Fibroblast of skin of abdomen (primary cell): ENCODE results near the gene TMEM154.
"Not testable (repeated sequence)": the region's sequence is repeated elsewhere in the genome, so short reads cannot be mapped to it uniquely, and the experiment has no call there.

Source experiments
- DNase-seq: peaks from one replicate; pipeline ENCODE4 v3.0.0-alpha.2; 2013

The TMEM154 gene

DNA sequence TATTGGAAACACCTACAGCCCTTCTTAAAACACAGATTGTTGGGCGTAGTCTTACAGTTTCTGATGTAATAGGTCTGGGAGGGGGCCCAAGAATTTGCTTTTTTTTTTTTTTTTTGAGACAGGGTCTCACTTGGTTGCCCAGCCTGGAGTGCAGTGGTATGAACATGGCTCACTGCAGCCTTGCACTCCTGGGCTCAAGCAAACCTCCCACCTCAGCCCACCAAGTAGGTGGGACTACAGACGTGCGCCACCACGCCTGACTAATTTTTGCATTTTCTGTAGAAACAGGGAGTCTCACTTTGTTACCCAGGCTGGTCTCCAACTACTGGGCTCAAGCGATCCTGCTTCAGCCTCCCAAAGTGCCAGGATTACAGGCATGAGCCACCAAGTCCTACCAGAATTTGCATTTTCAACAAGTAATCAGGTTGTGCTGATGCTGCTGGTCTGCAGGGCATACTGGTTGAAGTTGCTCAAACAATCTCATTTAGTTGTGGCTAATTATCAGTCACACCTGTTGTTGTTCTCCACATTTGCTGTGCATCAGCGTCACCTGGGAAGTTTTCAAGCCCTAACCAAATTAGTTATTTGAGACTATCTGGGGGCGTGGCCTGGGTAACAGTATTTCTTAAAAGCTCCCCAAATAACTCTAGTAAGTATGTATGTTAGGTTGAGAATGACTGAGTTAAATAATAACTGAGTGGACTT lies 14.0 kb downstream of the TMEM154 start:
- no peak for DNase-seq

DNA sequence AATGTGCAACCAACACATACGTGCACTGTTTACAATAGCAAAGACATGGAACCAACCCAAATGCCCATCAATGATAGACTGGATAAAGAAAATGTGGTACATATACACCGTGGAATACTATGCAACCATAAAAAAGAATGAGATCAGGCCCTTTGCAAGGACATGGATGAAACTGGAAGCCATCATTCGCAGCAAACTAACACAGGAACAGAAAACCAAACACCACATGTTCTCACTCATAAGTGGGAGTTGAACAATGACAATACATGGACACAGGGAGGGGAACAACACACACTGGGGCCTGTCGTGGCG lies 15.8 kb downstream of the TMEM154 start:
- not testable (repeated sequence) for DNase-seq

DNA sequence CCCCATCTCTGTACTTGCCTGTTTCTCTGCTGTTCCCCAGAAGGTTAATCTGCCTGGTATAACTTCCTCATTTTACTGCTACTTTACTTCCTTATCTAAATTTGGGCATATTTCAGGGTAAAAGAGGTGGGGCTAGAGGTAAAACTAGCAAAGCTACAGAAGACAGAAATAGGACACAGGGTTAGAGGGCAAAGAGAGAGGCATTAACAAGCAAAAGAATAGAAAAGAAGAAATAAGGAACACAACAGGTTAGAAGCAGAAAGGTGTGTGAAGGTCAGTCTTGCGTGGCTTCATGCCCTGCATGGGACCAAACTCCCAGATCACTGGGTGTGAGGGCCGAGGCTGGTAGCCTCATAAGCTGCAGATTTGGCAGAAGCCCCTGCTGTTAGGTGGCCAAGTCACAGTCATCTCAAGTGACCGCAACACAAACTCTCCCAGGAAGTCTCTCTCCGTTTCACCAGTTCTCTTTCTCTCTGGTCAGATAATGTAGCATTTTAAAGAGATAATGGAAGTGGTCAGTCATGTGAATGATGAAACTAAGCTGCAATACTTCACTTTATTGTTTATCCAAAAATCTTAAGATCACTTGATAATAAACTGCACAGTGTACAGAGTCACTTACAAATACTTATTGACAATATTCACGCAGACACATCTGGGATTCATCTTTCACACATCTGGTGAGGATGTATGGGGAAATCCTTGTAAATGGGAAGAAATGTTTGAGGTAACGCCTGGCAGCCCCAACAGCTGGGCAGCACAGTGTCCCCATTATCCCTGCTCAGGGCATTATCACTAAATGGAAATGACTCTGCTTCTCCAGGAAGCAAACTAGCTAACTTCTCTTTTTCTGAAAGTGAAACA lies 16.4 kb downstream of the TMEM154 start:
- peak; percentile 9 for DNase-seq

DNA sequence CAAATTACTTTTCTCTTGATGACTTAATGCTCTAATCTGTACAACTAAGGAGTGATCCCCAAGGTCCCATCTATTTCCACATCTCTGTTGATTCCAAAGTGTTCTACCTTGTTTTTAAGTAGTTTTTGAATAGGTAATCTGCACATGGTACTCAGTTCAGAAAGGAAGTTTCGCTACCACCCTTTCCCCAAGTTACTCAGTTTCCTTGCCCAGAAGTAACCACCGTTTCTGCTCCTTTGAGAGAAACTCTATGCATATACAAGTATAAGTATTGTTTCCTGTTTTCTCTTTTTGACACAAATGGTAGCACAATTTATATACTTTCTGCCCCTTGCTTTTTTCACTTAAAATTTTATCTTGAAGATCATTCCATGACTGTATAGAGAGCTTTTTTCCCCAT lies 18.1 kb downstream of the TMEM154 start:
- no peak for DNase-seq

DNA sequence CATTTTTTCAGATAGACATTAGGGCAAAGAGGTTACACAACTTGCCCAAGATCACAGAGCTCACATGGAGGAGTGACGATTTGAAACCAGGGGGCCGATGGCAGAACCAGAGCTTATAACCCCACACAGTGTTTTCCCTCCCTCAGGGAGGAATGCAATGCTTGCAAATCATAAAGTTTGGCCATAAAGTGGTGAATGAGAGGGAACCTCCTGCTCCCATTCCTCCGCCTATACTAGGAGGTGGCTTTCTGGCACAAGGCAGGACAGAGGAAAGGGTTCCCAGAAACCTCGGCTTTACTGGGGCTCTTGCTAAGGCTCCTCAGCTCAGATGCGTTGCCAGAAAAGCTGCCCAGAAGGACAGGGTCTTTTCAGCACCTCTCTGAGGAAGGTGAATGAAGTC lies 19.3 kb downstream of the TMEM154 start:
- DNase-seq, result no peak

DNA sequence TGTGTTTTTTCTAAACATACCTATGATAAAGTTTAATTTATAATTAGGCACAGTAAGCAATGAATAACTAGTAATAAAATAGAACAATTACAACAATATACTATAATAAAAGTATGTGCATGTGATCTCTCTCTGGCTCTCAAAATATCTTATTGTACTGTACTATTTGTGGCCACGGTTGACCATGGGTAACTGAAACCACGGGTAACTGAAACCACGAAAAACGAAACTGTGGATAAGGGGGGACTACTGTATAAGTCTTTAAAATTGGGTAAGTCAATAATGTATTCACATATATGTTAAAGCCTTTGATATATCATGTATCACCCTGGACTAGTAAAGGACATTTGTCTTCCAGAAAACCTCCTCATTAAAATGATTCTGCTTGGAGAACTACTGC lies 20.0 kb downstream of the TMEM154 start:
- no peak for DNase-seq

DNA sequence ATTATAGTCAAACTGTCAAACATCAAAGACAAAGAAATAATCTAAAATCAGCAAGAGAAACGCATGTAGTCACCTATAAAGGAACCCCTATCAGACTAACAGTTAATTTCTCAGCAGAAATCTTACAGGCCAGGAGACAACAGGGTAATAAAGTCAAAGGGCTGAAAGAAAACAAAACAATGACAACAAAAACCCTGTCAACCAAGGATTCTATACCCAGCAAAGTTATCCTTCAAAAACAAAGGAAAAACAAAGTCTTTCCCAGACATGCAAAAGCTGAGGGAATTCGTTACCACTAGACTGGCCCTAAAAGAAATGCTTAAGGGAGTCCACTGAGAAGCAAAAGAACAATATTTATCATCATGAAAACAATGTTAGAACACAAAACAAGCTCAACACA lies 22.1 kb downstream of the TMEM154 start:
- DNase-seq, result no peak

DNA sequence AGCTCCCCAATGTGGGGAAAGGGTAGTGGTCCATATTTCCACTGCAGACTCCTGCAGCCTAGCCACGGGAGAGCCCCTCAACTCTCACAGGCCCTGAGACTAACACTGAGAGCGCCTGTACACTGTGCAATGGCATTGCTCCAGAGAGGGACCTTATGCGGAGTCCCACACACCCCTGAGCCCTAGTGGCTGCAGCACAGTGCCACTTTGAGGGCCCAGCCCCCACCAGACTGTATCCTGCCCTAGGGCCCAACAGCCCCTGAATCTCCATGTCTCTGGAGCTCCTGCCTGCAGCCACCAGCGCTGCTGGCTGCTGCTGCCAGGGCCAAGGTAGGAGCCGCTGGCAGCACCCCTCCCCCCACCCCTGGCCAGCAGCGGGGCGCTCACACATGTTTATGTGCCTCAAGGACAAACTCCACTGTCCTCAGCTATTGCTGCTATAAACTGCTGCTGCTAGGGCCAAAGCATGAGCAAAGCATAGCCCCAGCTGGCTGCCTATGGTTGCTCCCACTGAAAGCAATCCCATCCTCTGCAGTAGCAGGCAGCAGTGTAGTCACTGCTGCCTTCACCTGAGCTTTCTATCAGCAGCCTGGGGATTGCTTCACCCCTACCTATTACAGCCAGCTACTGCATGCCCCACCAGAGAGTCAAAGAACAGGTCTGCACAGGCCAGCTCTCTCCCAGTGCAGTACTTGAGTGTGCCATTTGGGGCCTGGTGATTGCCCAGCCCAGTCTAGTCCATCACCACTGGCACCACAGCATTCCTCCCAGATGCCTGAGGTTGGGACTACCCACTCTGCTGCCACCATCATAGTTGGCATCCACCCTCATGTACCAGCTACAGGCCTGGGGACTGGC lies 24.3 kb downstream of the TMEM154 start:
- DNase-seq, result no peak

DNA sequence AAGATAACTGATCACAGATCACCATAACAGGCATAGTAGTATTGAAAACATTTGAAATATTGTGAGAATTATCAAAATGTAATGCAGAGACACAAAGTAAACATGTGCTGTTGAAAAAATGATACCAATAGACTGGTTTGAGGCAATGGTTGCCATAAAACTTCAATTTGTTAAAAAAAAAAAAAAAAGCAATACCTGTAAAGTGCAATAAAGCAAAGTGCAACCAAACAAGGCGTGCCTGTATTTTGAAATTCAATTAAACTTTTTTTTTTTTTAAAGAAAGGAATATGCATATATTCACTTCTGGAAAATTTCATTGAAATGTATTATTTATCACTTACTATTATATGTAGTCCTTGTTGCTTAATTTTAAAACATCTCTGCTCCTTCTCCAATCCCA lies 27.7 kb downstream of the TMEM154 start:
- no peak for DNase-seq

DNA sequence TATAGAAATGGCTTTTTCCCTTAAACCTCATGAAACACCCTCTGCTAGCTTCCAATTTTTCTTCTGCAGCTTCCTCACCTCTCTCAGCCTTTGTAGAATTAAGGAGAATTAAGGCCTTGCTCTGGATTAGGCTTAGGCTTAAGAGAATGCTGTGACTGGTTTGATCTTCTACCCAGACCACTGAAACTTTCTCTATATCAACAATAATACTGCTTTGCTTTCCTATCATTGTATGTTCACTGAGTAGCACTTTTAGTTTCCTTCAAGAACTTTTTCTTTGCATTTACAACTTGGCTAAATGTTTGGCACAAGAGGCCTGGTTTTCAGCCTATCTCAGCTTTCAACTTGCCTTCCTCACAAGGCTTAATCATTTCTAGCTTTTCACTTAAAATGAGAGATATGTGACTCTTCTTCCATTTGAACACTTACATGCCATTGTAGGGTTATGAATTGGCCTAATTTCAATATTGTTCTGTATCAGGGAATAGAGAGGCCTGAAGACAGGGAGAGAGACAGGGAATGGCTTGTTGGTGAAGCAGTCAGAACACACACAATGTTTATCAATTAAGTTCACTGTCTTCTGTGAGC lies 28.2 kb downstream of the TMEM154 start:
- no peak for DNase-seq

DNA sequence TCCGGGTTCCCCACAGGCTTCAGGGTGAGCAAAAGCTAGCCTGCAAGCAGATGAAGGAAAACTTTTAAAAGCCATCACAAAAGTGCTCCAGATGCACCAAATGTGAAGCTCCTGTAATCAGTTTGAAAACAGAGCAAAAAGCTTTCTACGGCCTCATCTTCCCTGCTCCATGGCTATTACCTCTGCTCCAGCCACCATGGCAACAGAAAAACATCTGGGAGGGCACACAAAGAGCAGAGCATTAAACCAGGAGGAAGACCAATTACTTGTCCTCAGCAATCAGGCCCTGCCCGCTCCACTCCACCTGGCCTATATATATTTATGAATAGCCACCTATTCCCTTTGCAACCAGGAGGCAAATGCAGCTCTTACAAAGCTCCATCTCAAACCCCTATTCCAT lies 33.6 kb downstream of the TMEM154 start:
- DNase-seq, result no peak

DNA sequence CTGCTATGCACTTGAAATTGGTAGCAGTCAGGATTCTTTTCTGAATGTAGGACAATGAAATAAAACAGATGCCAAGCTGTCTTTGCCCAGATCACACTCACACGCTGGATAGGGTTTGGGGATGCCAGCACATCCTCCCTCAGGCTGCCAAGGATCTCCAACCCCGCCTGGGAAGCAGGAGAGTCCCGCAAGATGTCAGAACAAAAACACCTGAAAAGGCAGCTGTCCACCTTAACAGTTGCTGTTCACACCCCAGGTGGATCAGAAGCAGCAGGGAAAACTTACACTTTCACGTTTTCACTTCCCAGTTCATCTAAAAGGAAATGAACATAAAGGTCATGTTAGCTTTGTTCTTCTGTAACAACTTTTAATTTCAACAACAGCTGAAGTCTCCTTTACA lies 35.7 kb downstream of the TMEM154 start:
- DNase-seq, result no peak

DNA sequence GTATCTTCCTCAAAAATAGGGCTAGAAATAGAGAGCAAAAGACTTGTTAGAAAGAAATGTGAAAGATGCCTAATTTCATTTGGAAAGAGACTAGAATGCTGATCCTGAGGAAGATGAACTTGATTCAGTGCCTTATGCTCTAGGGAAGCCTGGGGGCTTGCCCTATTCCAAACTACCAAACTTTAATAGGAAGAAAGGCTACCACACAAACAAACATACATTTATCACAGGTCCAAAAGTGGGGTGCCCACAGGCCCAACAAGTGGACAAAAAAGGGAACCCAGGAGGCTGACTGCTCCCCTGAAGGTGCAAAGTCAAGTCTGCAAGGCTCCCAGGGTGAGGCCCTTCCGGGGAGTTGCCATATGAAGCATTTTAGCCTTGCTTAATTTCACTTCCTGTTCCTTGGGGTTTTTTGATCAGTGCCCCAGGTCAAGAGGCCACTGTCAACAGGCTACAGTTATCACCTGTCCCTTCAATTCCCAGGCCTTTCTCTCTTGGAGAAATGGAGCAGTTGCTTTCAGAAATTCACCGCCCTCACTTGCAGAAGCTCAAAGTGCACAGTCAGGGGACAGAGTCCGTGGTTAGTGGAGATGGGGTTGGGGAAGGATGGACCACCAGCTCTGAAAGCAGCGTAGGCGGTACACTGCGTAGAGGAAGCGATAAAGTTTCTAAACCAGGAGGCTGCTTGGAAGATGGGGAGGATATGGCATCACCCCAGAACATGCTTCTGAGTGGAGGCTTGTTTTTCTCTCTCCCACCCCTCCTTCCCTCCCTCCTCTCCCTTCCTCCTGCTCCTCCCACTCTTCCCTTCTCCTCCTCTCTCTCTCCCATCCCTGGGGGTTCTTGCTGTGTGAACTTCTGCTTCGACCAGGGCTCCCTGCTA lies 36.4 kb downstream of the TMEM154 start:
- DNase-seq, result no peak

DNA sequence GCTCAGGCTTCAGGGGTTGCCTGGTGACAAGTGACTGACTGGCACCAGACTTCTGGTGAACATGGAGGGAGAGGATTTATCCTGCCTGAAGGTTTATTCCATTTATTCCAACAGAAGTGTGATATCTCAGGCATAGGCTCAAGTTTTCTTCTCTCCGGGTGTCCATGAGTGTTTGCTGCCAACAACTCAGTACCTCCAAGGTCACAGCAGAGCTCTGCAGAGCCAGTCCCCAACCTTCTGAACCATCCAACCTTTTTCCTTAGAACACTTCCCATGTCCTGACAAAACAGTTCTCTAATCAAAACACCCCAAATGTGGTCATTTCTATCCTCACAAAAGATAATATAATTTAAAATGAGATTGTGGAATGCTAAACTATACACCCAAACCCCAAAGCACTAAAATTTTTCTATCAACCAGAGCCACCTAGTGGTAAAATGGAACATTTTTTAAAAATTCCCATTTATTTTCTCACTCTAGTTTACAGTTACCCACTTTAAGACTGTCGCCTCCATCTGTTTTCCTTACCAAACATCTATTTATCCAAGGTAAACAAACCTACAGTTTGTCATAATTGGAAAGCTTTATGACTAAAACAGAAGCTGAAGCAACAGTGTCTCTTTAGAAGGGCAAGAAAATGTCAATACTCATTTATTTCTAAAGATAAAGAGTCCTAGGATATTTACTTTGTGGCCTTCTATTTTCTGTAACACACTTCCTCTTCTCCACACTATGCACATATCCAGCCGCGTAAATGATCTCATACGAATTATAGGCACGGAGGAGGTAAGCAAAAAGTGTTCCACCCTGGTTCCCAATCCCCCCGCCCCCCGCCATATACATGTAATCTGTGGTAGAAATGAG lies 39.5 kb downstream of the TMEM154 start:
- DNase-seq, result peak; percentile 27

DNA sequence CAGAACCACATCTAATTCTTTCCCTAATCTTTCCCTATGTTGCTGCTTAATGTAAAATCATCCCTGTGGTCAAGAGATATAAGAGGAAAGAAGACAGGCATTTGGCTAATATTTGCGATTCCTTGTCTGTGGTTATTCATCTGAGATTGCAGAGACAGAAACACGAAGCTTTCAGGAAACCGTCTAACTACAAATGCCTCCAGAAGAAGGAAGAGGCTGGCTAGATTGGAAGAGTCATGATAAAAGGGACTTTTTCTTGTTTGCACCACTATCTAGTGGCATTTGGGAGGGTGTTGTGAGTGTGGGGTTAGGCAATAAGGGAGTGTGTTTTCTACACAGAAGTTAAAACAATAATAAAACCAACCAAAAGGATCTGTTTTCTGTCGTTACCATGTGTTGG lies 43.9 kb downstream of the TMEM154 start:
- DNase-seq, result no peak

DNA sequence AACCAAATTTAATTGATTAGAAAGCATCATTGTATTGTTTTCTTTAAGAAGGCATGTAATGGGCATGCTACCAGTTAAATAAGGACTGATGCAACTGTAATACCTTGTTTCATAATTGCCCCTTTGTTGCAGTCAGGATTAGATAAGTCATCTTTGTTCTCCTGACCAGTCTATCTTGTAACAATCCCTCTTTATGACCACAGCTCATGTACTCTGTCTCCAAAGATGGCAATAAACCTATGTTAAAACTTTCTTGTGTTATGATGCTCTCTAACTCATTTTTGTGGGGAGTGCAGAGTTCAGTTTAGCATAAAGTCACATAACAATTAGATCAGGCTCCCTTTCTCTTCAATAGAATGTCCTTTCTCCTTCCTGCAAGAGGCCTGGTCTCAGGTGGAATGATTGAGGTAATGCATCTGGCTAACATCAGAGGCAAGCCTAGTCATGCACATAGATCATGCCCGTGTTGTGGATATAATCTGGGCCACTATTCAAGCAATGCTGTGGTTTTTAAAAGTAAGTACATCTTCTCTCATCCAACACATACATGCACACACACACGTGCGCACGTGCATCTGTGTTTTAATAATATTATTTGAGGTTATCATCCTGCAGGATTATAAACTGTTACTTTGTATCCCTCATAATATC lies 45.6 kb downstream of the TMEM154 start:
- no peak for DNase-seq

DNA sequence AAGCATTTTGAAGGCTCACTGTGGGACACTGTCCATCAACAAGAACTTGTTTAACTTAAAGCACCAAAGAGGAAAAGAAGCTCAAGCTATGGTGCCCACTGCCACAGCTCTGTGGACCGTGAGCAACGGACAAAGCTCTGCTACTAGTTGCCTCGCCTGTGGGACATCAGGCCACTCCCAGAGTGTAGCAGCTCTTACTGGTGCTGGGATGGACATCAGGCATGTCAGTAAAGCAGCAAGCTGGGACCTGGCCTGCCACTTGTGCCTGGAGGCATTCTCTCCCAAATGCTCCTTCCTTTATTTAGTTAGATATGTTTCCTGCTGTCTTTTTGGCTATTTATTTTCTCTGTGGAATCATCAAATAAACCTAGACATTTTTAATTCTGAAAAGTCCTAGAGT lies 46.7 kb downstream of the TMEM154 start:
- DNase-seq, result no peak

DNA sequence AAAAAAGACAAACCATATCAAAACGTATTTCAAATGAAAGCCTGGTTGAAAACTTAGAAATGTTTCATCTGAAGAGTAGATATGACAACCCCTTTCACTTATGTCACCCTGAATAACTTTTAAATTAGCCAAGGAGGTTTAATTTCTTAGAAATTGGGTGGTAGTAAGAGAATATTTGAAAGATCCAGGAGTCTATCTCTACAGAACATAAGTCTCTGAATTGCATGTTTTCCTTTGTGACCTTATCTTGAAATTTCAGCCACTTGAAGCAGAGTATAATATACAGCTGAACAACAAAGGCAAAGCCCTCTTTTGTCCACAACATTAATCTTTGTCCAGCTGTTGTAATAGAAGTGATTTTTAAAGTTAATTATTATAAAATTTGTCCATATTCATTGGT lies 49.5 kb downstream of the TMEM154 start:
- no peak for DNase-seq

DNA sequence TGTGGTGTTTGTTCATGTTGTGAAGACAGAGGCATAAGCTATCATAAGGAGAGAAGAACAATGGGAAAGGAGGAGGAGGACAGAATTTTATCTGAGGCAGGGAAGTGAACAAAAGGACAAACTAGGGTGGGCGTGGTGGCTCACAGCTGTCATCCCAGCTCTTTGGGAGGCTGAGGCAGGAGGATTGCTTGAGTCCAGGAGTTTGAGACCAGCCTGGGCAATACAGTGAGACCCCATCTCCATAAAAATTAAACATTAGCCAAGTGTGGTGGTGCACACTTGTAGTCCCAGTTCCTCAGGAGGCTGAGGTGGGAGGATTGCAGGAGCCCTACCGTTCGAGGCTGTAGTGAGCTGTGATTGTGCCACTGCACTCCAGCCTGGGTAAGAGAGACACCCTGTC lies 49.9 kb downstream of the TMEM154 start:
- no peak for DNase-seq

DNA sequence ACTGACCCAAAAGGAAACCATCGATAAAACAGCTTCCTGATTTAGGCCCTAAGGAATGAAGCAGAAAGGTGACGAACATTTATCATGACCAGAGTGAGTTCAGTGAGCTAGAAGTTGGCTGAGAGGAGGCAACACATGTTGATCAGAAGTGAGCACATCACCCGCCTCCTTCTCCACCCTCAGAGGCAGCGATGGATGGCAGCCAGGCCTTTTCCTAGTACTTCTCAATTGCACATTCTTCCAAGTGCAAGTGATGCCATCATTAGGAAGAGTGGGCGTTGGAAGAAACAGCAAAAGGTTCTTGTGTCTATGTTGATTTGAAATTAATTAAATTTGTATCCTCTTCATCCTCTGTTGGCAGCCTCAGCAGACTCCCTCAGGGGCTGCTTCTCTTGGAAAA lies 51.7 kb downstream of the TMEM154 start:
- peak; percentile 54 for DNase-seq
